Measurements from ENCODE around the gene SKP1. TPM values are rescaled to one million over a fixed set of nuclear protein-coding genes. Genes with fewer than 3 reads are reported as not detected.

The SKP1 gene
- polyA plus RNA-seq (2013) = 589 and 590 TPM in 2 replicates

GRCh38 chr5:134176511-134177368 lies at the start of gene SKP1:
Gene SKP1 (minus strand): TSS chr5:134176950. CDS start chr5:134174022, 2,928 bp downstream.
- Histone ChIP-seq H3K4me2 (ENCODE audit: low read length) (peak within 1 kb of the TSS; percentile 80), H3K14ac (ENCODE audit: low read length) (peak within 1 kb of the TSS; percentile 100), H3K4me3 (ENCODE audit: low read depth, low read length) (peak within 1 kb of the TSS; percentile 100), H3K79me2 (ENCODE audit: control insufficient read depth, insufficient read depth, low read length, poor library complexity) (peaks cover 12% of the 10 kb centered on the region), H3K4ac (ENCODE audit: low read depth, low read length) (peak within 1 kb of the TSS; percentile 99), H4K8ac (ENCODE audit: low read depth, low read length) (peak within 1 kb of the TSS; percentile 99), H3K18ac (ENCODE audit: low read length) (peak within 1 kb of the TSS; percentile 100), H3K23ac (ENCODE audit: low read length) (peak within 1 kb of the TSS; percentile 46), H3K9me3 (ENCODE audit: insufficient read depth, low read depth, low read length) (no peaks in the 10 kb centered on the region), H2AFZ (ENCODE audit: insufficient read depth, low read length, poor library complexity) (peak within 1 kb of the TSS; percentile 99), H3K36me3 (ENCODE audit: control insufficient read depth in 1 of 2, insufficient read depth in 2 of 2, low read length in 2 of 2) (peaks cover 9 to 14% of the 10 kb centered on the region in 2 experiments), H3K27me3 (ENCODE audit: insufficient read depth, low read length) (no peaks in the 10 kb centered on the region), H2BK5ac (ENCODE audit: low read depth, low read length, poor library complexity) (peak within 1 kb of the TSS; percentile 92), H2AK5ac (ENCODE audit: low read length) (peak within 1 kb of the TSS; percentile 98), H2BK12ac (ENCODE audit: low read length) (peak within 1 kb of the TSS; percentile 45), H3K27ac (ENCODE audit: low read depth, low read length) (peak within 1 kb of the TSS; percentile 99), H3K4me1 (ENCODE audit: control insufficient read depth in 1 of 2, insufficient read depth in 2 of 2, low read length in 2 of 2) (peaks cover 0 to 5% of the 10 kb centered on the region in 2 experiments), H4K91ac (ENCODE audit: low read depth, low read length) (peak within 1 kb of the TSS; percentile 96), H2BK120ac (ENCODE audit: insufficient read depth, low read length, poor library complexity) (peak within 1 kb of the TSS; percentile 94), H4K12ac (ENCODE audit: low read depth, low read length) (peak within 1 kb of the TSS; percentile 99), H3K79me1 (ENCODE audit: low read length) (peaks cover 13% of the 10 kb centered on the region), H3K9ac (ENCODE audit: low read length) (peak within 1 kb of the TSS; percentile 100)
- peak; percentile 71 to 89 for DNase-seq
- no CpG with 5 or more reads among the region's 92 CpGs for WGBS (ENCODE audit: extremely low coverage, insufficient coverage, insufficient read length)

- peak within 1 kb of the TSS; percentile 98 for H2BK120ac ChIP-seq (ENCODE audit: insufficient read depth, low read length, poor library complexity)
- no CpG with 5 or more reads among the region's 73 CpGs for WGBS (ENCODE audit: extremely low coverage, insufficient coverage, insufficient read length)
- peak within 1 kb of the TSS; percentile 99 for H3K14ac ChIP-seq (ENCODE audit: low read length)
These were observed 49.2 kb upstream of the SKP1 start, which contains the start of gene PPP2CA for GRCh38 chr5:134225780-134226440. Gene PPP2CA (minus strand): TSS chr5:134226073. CDS start chr5:134225861, 212 bp downstream.

GRCh38 chr5:134224888-134225779 lies 48.4 kb upstream of the SKP1 start:
- Histone ChIP-seq H3K18ac (ENCODE audit: low read length) (peak overlapping the region; percentile 97), H3K9me3 (ENCODE audit: insufficient read depth, low read depth, low read length) (no peaks in the 10 kb centered on the region), H3K4me2 (ENCODE audit: low read length) (peak overlapping the region; percentile 59), H3K36me3 (ENCODE audit: control insufficient read depth in 1 of 2, insufficient read depth in 2 of 2, low read length in 2 of 2) (peaks cover 5 to 8% of the 10 kb centered on the region in 2 experiments), H2BK5ac (ENCODE audit: low read depth, low read length, poor library complexity) (peak overlapping the region; percentile 98), H3K27ac (ENCODE audit: low read depth, low read length) (peak overlapping the region; percentile 98), H4K8ac (ENCODE audit: low read depth, low read length) (peak overlapping the region; percentile 97), H3K9ac (ENCODE audit: low read length) (peak overlapping the region; percentile 97), H2BK12ac (ENCODE audit: low read length) (peak overlapping the region; percentile 74), H3K27me3 (ENCODE audit: insufficient read depth, low read length) (no peaks in the 10 kb centered on the region), H2AFZ (ENCODE audit: insufficient read depth, low read length, poor library complexity) (peak overlapping the region; percentile 87), H3K23ac (ENCODE audit: low read length) (no peak overlapping the region), H3K79me2 (ENCODE audit: control insufficient read depth, insufficient read depth, low read length, poor library complexity) (peaks cover 19% of the 10 kb centered on the region), H2AK5ac (ENCODE audit: low read length) (peak overlapping the region; percentile 99), H2BK120ac (ENCODE audit: insufficient read depth, low read length, poor library complexity) (peak overlapping the region; percentile 98), H3K79me1 (ENCODE audit: low read length) (peaks cover 15% of the 10 kb centered on the region), H3K4ac (ENCODE audit: low read depth, low read length) (peak overlapping the region; percentile 100), H3K4me1 (ENCODE audit: control insufficient read depth in 1 of 2, insufficient read depth in 2 of 2, low read length in 2 of 2) (peaks cover 0 to 8% of the 10 kb centered on the region in 2 experiments), H3K4me3 (ENCODE audit: low read depth, low read length) (peak overlapping the region; percentile 98), H3K14ac (ENCODE audit: low read length) (peak overlapping the region; percentile 99), H4K91ac (ENCODE audit: low read depth, low read length) (peak overlapping the region; percentile 99), H4K12ac (ENCODE audit: low read depth, low read length) (peak overlapping the region; percentile 97)
- DNase-seq = peak; percentile 49 to 69
- no CpG with 5 or more reads among the region's 49 CpGs for WGBS (ENCODE audit: extremely low coverage, insufficient coverage, insufficient read length)

More at GRCh38 chr5:134225780-134226440, 49.2 kb upstream of the SKP1 start, which contains the start of gene PPP2CA:
- no peaks in the 10 kb centered on the region for H3K9me3 ChIP-seq (ENCODE audit: insufficient read depth, low read depth, low read length)
- peak within 1 kb of the TSS; percentile 98 for H3K27ac ChIP-seq (ENCODE audit: low read depth, low read length)
- H3K23ac ChIP-seq (ENCODE audit: low read length) = no peak within 1 kb of the TSS
- peaks cover 15% of the 10 kb centered on the region for H3K79me1 ChIP-seq (ENCODE audit: low read length)
- DNase-seq = peak; percentile 97 to 98
- H3K4me3 ChIP-seq (ENCODE audit: low read depth, low read length) = peak within 1 kb of the TSS; percentile 98
- peak within 1 kb of the TSS; percentile 99 for H2AFZ ChIP-seq (ENCODE audit: insufficient read depth, low read length, poor library complexity)
- H4K12ac ChIP-seq (ENCODE audit: low read depth, low read length) = peak within 1 kb of the TSS; percentile 97
- H3K79me2 ChIP-seq (ENCODE audit: control insufficient read depth, insufficient read depth, low read length, poor library complexity) = peaks cover 19% of the 10 kb centered on the region
- H3K4ac ChIP-seq (ENCODE audit: low read depth, low read length) = peak within 1 kb of the TSS; percentile 100
- peak within 1 kb of the TSS; percentile 97 for H3K9ac ChIP-seq (ENCODE audit: low read length)
- H3K4me1 ChIP-seq (ENCODE audit: control insufficient read depth in 1 of 2, insufficient read depth in 2 of 2, low read length in 2 of 2) = peaks cover 0 to 8% of the 10 kb centered on the region in 2 experiments
- H4K8ac ChIP-seq (ENCODE audit: low read depth, low read length) = peak within 1 kb of the TSS; percentile 99
- peak within 1 kb of the TSS; percentile 74 for H2BK12ac ChIP-seq (ENCODE audit: low read length)
- H2AK5ac ChIP-seq (ENCODE audit: low read length) = peak within 1 kb of the TSS; percentile 99
- H2BK5ac ChIP-seq (ENCODE audit: low read depth, low read length, poor library complexity) = peak within 1 kb of the TSS; percentile 98
- H3K18ac ChIP-seq (ENCODE audit: low read length) = peak within 1 kb of the TSS; percentile 97
- peak within 1 kb of the TSS; percentile 99 for H4K91ac ChIP-seq (ENCODE audit: low read depth, low read length)
- peaks cover 3 to 5% of the 10 kb centered on the region in 2 experiments for H3K36me3 ChIP-seq (ENCODE audit: control insufficient read depth in 1 of 2, insufficient read depth in 2 of 2, low read length in 2 of 2)
- no peaks in the 10 kb centered on the region for H3K27me3 ChIP-seq (ENCODE audit: insufficient read depth, low read length)
- peak within 1 kb of the TSS; percentile 96 for H3K4me2 ChIP-seq (ENCODE audit: low read length)
